Left renal pelvis (tissue), 4 donors: ENCODE results near the gene OR13C5. TPM values are rescaled to one million over a fixed set of nuclear protein-coding genes. Genes with fewer than 3 reads are reported as not detected.
"Not testable (repeated sequence)": the region's sequence is repeated elsewhere in the genome, so short reads cannot be mapped to it uniquely, and the experiment has no call there.

Experiments used
- DNase-seq, 4 donors: peaks; one replicate each; pipeline ENCODE4 v3.0.0-alpha.2; 2013; ENCODE audit warnings: low read depth in 4 of 4, low spot score in 3 of 4
- polyA plus RNA-seq, 4 donors: library from polyadenylated mRNA; unstranded; fragments of 120-200 nt; gene quantifications; one replicate each; pipeline ENCODE4 v1.2.1, GENCODE V29; 2013; ENCODE audit not compliant: insufficient read length in 4 of 4

Gene OR13C5, protein sequence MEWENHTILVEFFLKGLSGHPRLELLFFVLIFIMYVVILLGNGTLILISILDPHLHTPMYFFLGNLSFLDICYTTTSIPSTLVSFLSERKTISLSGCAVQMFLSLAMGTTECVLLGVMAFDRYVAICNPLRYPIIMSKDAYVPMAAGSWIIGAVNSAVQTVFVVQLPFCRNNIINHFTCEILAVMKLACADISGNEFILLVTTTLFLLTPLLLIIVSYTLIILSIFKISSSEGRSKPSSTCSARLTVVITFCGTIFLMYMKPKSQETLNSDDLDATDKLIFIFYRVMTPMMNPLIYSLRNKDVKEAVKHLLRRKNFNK
- not detected for polyA plus RNA-seq

DNA sequence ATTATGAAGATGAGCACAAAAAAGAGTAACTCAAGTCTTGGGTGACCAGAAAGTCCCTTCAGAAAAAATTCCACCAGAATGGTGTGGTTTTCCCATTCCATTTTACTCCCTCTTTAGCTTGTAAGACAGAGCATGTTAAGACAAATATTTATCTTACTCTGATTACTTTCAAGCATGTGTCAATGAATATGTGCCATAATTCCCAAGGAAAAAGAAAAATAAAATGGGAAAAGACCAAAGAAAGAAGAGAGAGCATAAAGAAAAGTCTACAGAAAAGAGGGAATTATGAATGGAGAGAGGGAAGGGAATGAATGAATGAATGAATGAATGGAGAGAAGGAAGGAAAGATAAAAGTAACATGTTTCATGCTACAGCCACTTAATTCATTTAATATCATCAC is at the start of gene OR13C5:
OR13C5 (minus strand) TSS at position 101 of the 400 bp plus-strand sequence; CDS start at position 101, 0 bp downstream.
- DNase-seq = not testable (repeated sequence)

DNA sequence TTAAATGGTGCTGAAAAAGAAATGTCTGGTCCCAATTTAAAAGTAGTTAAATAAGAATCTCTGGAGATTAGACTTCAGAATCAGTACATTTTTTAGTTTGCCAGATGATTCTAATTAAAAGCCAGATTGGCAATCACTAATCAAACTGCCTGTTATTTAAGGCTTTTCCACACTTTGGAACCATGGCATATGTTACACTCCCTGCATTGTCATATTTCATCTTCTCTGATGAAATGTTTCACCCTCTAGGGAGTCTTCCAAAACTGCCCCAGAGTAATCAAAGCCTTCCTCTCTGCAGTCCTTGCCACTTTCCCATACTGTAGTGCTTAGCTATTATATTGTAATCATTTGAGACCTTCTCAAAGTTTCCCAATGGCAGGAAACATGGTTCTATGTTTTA is 36.2 kb upstream of the OR13C5 start:
- DNase-seq = no peak

DNA sequence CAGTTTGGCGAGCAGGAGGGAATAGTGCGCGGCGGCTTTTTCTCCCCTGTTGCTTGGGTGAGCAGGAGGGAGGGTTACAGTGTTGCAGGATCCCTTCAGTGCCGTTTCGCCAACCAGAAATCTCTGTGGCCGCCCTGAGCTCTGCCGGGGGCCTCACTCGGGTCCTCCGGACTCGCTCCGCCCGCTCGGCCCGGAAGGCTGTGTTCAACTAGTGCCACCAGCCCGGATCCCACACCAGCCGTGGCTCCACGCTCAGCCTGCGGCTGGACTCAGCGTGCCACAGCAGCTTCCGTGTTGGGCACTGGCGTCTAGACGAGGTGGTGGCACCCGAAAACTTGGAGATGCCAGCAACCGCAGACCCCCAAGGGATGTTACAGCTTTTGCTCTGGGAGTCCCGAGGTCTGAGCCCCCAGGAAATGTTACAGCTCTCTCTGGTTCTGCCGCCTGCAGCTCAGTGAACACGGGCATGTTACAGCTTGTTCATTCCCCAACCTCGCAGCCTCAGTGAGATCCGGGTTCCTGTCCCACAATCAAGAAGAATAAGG is 34.8 kb upstream of the OR13C5 start:
- DNase-seq = no peak

DNA sequence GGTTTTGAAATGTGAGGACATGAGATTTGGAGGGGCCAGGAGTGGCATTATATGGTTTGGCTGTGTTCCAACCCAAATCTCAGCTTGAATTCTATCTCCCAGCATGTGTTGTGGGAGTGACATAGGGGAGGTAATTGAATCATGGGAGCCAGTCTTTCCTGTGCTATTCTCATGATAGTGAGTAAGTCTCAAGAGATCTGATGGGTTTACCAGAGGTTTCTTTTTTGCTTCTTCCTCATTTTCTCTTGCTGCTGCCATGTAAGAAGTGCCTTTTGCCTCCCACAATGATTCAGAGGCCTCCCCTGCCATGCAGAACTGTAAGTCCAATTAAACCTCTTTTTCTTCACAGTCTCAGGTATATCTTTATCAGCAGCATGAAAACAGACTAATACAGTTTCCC is 26.8 kb upstream of the OR13C5 start:
- not testable (repeated sequence) for DNase-seq

DNA sequence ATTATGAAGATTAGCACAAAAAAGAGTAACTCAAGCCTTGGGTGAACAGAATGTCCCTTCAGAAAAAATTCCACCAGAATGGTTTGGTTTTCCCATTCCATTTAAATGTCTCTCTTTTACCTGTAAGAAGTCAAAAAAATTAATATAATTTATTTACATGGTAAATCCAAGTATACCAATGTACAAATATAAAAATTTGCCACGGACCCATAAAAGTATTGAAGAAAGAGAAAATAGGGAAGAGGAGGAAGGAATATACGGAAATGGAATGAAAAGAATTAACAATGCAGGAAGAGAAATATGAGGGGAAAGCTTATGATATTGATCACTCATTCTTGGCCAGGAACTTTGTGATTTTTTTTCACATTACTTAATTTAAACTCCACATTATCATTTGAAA is 18.9 kb upstream of the OR13C5 start, which contains the start of gene OR13C9:
OR13C9 (minus strand) TSS at position 101 of the 400 bp plus-strand sequence; CDS start at position 101, 0 bp downstream.
- no peak for DNase-seq

DNA sequence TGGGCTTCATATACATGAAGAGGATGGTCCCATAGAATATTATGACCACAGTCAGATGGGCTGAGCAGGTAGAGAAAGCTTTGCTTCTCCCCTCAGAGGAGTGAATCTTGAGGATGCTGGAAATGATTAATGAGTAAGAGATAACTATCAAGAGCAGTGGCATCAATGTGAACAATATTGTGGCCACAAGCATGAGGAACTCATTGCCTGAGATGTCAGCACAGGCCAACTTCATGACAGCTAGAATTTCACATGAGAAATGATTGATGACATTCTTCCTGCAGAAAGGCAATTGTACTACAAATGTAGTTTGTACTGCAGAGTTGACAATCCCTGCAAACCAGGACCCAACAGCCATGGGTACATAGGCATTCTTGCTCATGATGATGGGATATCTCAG is 18.2 kb upstream of the OR13C5 start:
- DNase-seq = no peak

DNA sequence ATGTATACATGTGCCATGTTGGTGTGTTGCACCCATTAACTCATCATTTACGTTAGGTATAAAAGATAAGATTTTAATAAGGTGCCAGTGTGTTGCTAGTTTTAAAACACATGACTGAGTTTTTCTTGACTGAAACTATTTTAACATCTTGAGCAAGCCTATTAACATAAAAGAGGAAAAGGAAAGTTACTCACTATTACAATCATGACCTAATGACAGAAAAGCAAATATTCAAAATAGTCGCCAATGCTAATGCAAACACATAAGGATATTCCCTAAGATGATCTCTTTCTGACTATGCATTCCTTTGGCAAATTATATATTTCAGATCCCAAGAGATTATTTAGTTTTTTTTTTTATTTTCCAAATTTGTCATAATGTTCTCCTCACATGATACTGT is 12.0 kb upstream of the OR13C5 start:
- DNase-seq = no peak

DNA sequence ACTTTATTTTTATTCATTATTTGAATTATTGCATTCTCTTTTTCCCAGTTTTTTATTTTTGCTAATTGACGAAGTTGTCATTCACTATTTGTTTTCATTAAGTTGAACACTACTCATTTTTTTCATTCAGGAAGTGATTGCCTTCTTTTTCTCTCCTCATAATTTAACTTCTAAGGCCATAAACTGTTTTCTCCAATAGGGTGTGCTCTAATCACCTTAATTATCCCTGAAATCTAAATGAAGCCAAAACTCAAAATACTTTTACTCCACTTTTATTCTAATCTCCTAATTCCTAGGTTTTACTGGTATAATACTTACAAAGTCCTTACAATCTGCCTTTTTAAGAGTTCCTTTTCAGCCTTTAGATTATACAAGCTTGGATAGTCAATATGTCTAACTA is 9.1 kb upstream of the OR13C5 start:
- DNase-seq = no peak

DNA sequence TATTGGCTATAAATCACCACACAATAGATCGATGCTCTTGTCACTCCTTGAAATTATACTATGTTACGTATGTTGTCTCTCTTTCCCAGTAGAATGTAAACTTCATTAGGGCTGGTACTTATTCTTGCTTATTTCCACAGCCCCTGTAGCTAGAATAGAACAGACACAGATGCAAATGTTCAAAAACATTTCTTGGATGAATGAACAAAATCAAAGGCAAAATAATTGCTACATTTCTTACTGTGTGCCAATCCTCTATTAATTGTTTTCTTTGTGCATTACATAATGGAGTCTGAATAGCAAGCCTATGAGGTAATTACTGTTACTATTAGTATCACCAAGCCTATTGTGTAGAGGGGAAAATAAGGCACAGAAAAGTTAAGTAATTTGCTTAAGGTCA is 6.9 kb upstream of the OR13C5 start:
- no peak for DNase-seq

DNA sequence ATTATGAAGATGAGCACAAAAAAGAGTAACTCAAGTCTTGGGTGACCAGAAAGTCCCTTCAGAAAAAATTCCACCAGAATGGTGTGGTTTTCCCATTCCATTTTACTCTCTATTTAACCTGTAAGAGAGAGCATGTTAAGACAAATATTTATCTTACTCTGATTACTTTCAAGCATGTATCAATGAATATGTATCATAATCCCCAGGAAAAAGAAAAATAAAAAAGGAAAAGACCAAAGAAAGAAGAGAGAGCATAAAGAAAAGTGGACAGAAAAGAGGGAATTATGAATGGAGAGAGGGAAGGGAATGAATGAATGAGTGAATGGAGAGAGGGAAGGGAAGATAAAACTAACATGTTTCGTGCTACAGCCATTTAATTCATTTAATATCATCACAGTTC is 6.3 kb upstream of the OR13C5 start, which contains the start of gene OR13C2:
OR13C2 (minus strand) TSS at position 101 of the 400 bp plus-strand sequence; CDS start at position 101, 0 bp downstream.
- not testable (repeated sequence) for DNase-seq

DNA sequence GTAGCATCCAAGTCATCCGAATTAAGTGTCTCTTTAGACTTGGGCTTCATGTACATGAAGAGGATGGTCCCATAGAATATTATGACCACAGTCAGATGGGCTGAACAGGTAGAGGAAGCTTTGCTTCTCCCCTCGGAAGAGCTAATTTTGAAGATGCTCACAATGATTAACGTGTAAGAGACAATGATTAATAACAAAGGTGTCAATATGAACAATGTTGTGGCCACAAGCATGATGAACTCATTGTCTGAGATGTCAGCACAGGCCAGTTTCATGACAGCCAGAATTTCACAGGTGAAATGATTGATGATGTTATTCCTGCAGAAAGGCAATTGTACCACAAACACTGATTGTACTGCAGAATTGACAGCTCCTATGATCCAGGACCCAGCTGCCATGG is 5.6 kb upstream of the OR13C5 start:
- DNase-seq = no peak

DNA sequence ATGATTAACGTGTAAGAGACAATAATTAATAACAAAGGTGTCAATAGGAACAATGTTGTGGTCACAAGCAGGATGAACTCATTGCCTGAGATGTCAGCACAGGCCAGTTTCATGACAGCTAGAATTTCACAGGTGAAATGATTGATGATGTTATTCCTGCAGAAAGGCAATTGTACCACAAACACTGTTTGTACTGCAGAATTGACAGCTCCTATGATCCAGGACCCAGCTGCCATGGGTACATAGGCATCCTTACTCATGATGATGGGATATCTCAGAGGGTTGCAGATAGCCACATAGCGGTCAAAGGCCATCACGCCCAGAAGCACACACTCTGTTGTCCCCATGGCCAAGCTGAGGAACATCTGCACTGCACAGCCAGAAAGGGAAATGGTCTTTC is 464 bp downstream of the OR13C5 start:
- not testable (repeated sequence) for DNase-seq

DNA sequence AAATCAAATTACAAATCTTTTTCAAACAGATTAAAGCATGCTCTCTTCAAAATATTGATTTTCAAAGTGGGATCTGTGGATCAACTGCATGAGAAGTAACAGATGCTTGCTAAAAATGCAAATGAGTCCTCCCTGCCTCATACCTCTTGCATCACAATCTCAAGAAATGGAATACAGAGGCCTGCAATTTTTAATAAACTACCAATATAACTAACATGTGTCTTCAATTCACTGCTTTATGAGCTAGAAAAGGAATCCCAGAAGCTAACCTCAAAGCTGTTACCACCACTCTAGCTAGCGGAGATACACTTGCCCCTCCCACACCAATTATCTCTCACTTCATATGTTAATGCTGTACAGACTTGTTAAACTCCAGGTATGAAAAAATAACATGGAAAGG is 9.6 kb downstream of the OR13C5 start:
- no peak for DNase-seq

DNA sequence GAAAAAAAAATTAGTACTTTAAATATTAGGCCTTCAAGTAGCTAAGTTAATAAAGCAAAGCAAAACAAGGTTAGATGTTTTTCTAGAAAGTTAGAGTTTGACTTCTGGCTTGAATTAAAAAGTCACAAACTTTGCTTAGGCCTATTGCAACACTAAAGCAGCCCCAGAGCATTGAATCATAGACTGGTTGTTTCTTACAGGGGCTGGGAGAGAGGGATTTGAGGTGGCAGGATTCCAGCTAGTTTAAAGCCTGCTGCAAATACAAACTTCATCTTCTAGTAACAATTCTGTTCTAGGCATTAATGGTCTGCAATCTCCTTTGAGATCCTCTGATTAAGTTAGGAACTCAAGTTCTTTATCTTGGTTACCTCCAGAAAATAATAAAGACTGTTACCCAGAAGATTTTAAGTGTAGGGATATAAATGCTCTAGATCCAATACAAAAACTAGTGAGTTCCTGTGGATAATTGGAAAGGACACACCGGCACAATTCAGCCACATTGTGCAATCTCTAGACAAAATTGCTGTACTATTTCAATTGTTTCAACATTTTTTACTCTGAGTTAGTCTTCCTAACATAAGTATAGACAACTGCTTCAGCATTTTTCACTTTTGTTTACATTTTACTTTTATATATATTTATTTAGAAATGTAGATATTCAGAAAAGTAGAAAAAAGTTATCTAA is 12.6 kb downstream of the OR13C5 start:
- DNase-seq = no peak

DNA sequence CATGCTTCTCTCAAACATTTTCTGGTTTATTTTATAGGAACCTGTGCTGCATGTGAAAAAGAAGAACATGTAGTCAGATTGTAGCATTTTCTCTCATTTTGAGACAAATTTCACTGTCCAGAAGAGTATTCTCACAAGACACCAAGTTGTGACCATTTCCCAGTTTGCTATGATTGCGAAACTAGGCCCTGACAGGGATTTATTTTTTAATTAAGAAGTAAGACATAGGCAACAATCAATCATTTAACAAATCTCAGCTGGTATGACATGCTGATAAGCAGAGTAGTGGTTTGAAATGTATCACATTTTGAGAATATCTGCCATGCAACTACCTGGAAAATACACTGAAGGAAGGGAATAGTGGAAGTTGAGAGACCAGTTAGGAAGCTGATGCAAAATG is 18.7 kb downstream of the OR13C5 start:
- no peak for DNase-seq

DNA sequence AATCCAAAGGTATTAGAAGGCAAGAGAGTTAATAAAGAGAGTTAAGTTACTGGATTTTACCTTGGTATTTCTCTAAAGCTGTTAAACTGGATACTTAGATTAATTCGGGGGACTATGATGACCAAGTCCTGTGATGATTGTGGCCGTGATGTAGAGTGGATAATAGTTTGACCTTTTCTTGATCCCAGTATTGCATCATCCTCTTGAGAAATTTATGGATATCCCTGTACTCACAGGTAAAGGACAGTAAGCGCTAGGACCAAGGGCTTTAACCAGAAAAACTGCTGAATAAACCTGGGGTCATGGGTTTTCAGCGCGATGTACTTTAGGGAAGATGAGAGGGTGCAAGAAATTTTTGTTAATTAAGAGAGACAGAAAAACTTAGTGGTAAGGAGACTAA is 21.9 kb downstream of the OR13C5 start:
- no peak for DNase-seq

DNA sequence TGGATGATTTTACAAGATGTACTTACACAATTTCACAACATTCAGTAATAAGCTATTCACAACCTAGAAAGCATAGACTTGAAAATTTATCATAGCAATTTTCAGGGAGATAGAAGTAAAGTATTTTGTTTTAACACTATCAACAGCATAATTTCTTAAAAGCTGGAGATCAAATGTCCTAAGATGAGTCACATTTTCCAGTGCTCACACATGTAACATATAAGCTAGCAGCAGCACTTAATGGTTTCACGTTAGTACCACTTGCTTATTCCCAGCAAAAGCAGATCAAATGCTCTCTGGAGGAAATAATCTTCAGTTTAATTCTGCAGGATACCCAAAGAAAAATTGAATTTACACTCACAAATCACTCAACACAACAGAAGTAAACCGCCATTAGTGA is 23.8 kb downstream of the OR13C5 start:
- DNase-seq = no peak

DNA sequence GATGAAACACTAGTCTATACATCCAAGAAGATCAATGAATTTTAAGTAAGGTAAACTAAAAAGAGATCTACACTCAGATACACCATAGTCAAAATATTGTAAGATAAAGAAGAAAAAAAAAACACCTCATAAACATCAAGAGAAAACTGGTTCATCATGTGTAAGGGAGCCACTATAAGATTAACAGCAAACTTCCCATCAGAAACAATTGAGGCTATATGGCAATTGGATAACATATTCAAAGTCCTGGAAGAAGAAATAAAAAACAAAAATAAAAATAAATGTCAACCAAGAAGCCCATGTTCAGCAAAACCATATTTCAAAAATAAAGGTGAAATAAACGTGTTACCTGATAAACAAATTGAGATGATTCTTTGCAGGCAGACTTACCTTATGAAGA is 26.6 kb downstream of the OR13C5 start:
- no peak for DNase-seq

DNA sequence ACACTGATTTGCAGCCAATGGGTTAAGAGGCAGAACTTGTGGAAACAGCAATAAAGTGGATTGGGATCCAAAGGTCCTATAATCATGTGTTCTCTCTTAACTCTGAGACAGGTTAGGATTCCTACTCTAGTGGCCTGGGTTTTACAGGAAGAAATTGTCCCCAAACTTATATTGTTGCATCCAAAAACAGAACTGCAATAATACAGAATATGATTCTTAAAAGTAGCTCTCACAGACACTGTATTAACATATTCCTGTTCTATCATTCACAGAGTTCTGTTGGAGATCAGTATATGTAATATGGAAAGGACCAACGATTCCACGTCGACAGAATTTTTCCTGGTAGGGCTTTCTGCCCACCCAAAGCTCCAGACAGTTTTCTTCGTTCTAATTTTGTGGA is 30.3 kb downstream of the OR13C5 start, which contains the start of gene OR13C8:
OR13C8 (plus strand) TSS at position 301 of the 400 bp plus-strand sequence; CDS start at position 301, 0 bp downstream.
- no peak for DNase-seq

DNA sequence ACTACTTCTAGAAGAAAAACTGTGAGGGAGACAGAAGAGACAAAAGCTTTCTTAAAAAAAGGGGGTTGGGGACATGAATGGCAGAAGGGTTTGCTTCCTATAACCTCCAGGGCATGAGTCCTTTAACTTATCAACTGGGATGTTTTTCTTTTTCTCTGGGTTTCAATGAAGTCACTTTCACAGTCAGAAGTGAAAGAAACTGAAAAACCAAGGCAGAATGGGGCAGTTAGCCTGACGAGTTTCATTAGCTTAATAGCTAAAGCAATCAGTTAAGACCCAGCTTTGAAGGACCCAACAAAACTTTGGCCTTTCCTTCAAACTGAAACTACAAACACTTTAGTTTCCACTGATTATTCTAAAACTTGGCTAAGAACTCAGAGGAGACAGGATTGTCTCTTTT is 34.9 kb downstream of the OR13C5 start:
- no peak for DNase-seq

DNA sequence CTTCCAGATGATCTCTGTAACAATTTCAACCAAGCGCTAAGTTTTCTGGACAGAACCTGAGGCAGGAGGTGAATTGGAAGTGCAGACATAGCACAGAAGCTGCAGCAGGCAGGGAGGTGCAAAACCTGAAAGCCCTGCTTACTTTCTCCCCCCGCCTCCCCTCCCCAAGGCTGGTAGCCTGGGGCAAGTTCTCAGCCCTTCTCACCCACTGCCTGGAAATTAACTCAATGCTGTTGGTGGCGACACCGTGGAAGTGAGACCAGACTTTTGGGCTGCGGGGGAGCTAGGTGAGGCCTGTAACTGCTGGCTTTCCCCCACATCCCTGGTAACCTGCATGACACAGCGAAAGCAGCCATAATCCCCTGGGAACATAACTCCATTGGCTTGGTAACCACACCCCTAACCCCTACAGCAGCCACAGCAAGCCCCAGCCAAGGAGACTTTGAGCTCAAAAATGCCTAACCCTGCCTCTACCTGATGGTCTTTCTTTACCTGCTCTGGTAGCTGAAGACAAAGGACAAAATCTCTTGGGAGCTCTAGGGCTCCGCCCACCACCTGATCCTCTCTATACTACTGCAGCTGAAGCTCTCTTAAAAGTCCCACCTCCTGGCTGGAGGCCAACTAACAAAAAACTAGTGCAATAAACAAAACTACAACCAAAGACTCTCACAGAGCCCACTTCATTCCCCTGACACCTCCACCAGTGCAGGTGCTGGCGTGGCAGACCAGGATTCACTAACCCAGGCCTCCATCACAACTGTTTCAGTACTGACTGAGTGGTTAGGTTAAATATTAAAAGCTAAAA is 42.2 kb downstream of the OR13C5 start:
- DNase-seq = no peak
